DMS153 treated with DMSO at 0.1 percent for 48 hours (cell line): ENCODE data around the gene FGF1.

ENCODE experiments used
- DNase-seq: peaks from one replicate; lab custom pipeline; 2025; ENCODE audit not compliant: unreplicated experiment; lab: John Stamatoyannopoulos, UW

FGF1 gene

DNA sequence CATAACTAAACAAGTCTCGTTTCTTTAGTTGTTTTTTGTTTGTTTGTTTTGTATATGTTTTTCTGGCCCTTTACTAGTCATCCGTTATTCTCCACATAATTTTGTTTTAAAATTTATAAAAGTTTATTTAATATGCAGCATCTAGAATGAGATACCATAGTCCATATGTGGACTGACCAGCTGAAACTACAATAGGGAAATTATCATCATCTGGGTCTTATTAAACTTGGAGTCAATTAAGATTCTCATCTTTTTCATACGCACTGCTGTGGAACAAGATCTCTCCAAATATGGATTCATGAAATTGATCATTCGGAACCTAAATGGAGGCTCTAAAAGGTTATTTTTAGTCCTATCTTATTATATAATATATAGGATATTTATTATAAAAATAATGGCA, 99.3 kb downstream of the FGF1 start:
- no peak for DNase-seq

GRCh38 chr5:142585451-142585850, 100.4 kb downstream of the FGF1 start:
- no peak for DNase-seq

DNA sequence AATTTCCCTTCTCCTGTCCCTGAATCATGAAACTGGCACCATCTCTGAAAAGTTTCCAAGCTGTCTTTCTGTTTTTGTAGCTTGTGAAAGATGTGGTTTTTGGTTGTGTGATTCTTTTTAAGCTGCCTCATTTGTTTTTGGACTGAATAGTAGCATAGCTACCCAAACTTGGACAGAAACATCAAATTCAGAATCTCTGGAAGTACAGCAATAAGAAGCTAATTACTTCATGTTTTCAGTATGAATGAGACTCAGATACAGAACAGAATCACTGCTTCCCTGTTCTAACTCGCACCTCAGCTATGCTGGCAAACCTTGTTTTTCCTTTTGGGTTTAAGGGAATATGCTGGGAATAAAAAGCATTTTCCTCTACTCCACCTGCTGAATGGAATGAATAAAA, 101.0 kb downstream of the FGF1 start:
- DNase-seq: no peak

DNA sequence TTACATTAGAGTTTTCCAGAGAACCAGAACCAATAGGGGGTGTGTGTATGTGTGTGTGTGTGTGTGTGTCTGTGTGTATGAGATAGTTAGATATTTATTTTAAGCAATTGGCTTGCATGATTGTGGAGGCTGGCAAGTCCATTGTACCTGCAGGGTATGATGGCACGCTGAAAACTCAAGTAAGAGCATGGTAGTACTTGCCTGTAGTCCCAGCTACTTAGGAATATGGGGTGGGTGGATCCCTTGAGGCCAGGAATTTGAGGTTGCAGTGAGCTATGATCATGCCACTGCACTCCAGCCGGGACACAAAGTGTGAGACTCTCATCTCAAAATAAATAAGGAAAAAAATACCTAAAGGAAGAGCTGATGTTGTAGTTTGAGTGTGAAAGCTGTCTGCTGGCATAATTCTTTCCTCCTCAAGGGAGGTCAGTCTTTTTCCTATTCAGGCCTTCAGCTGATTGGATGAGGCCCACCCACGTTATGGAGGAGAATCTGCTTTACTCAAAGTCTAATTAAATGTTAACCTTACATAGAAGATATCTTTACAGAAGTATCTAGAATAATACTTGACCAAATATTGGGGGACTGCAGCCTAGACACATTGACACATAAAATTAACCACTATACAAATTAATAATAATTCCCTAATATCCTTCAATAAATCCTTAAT, 107.6 kb downstream of the FGF1 start:
- no peak for DNase-seq

DNA sequence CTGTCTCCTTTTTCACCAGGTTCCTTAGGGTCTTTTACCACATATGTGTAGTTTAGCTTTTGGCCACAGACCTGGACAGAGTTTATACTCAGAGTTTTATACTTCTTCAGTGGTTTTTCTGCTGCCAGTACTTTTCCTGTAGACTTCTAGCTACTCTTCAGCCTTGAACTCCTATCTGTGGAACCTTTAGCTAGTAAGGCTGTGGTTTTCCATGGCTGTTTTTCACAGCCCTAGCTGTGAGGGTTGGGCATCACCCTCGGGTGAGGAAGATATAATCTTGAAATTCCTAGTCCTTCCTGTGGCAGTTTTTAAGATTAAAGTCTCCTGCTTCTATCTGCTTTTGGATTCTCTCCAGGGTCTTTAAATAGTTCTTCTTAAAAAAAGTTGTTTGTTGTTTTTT, 109.1 kb downstream of the FGF1 start:
- DNase-seq: no peak

DNA sequence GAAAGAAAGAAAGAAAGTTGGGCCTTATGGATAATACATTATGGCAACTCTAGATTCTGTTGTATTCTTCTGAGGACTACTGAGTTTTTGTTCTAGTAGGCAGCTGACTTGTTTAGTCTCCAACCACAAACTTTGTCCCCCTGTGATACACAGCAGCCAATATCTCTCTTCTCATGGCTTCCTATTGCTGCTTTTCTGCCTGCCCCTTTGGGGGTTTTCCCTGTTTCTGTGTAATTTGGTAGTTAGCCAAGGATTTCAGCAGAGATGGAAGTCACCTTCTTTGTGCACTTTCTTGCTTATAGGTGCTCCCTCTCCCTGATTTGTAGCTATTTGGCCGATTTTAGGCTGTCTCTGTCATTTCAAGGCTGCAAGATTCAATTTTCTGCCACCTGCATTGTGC, 109.6 kb downstream of the FGF1 start:
- DNase-seq: no peak

- DNase-seq: no peak
Observed at GRCh38 chr5:142572006-142572405, 113.9 kb downstream of the FGF1 start.

- no peak for DNase-seq
Observed at GRCh38 chr5:142571371-142571770, 114.5 kb downstream of the FGF1 start.

- no peak for DNase-seq
Observed at GRCh38 chr5:142569905-142570304, 116.0 kb downstream of the FGF1 start.

DNA sequence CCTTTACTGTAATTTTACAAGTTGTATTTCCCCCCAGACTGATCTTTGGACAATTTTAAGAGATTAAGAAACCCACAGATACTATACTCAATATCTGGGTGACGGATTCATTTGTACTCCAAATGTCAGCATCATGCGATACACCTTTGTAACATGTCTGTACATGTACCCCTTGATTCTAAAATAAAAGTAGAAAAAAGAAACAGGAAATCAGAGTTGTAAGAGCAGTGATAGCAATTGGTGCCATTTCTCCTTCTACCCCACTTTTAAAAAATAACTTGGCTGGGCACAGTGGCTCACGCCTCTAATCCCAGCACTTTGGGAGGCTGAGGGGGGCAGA, 116.9 kb downstream of the FGF1 start:
- no peak for DNase-seq

GRCh38 chr5:142568283-142568995, 117.5 kb downstream of the FGF1 start:
- DNase-seq: no peak

DNA sequence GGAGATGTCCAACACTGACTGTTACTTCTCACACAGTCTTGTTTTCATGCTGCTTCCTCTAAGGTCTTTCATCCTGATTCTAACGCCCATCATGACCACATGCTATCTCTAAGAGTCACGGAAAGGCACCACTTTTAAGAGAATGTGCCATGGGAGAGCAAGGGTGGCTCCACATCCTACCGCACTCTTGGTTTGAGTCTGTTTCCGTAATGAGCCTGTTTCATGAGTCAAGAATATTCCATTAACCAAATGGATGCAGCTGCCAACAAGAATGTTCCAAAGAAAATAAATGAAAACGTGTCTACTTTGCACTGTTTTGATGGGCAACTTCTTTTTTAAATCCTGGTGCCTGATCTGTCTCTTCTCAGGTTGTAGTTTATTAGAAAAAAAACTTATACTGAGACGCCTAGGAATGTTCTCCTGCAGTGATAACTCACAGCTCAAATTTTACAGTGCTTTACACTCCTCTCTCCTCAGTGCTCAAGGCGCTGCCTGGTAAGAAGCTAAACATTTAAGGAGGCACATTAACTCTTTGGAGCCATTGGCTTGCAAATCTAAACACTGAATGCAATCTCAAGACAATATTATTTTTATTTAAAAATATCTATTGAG, 124.3 kb downstream of the FGF1 start:
- DNase-seq: no peak

DNA sequence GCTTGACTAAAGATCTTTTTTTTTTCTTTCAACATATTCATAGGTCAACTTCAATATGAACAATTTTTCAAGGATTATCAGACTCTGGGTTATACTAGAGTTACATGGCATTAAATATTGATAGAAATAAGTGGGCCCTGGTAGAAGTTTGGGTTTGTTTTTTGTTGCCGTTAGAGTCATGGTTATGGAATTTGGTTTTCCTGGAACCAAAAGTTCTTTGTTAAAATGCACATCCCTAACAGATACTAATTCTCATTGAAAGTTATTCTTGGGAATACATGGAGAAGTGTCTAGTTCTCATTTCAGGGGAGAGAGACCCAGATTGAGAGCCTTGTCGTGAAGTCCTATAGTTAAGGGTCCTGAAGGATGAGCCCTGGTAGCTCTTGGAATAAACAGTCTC, 124.9 kb downstream of the FGF1 start:
- DNase-seq: no peak

DNA sequence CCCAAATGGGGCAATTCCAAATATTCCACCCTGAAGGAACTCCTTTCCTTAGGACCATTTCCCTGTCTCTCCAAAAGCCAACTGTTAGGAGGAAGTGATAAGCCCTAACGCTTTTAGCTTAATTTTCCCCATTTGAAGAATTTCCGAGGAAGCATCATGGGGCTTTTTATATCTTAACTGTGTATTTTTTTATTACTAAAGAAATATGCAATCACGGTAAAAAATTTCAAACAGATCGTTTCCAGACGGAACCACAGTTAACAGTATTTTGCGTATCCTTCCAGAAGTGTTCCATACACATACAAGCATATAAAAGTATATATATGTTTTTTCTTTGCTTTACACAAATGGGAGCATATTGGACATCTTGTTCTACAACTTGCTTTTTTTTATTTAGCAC, 133.8 kb downstream of the FGF1 start:
- no peak for DNase-seq

DNA sequence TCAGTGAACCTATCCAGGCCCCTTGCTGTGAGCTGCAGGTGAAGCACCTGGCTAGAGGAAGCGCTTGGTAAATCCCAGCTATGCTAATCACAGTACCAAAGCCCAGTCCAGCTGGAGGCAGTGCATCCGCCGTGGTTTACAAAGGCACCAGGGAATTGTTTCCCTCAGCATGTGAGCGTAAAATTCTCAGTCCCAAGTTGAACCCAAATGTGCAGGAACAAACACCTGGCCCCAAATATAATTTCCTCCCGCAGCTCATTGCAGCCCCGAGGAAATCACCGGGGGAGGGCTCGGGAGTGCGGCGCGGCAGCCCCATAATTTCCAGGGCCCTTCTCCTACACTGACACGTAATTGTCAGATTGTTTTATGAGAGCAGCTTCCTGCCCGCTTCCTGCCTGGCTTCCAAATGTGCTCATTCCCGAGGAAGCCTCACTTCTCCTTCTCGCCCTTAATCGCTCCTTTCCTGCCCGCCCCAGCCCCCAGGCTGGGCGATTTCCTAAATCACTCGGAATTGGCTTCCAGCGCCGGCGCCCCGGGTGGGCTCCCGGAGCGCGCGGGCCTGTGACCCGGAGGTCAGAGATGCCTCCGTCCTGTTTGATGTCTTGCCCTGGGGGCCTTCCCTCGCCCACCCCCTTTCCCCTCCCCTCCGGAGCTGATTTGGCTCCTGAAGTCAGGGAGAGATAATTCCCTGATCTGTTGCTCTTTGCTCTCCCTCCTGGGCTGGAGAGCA, 134.4 kb downstream of the FGF1 start:
- peak; percentile 27 for DNase-seq

- no peak for DNase-seq
Observed at GRCh38 chr5:142550471-142550870, 135.4 kb downstream of the FGF1 start.

DNA sequence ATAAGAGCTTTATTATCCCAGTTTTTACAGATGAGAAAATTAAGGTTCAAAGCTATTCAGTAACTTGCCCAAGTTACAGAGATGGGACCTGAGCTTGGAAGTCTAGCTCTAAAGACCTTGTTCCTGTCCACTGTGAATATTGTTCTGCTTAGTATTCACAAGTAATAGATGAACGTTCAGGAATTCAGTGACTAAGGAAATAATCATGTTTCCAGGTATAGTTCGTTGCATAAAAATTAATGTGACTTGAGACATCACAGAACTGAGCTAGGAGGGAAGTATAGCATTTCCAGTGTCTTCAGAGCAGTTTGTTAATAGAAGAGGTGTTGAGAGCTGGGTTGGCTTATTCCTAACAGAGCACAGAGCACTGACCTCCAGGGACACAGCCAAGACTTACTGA, 136.1 kb downstream of the FGF1 start:
- DNase-seq: no peak

GRCh38 chr5:142548739-142549275, 137.1 kb downstream of the FGF1 start:
- DNase-seq: peak; percentile 70

DNA sequence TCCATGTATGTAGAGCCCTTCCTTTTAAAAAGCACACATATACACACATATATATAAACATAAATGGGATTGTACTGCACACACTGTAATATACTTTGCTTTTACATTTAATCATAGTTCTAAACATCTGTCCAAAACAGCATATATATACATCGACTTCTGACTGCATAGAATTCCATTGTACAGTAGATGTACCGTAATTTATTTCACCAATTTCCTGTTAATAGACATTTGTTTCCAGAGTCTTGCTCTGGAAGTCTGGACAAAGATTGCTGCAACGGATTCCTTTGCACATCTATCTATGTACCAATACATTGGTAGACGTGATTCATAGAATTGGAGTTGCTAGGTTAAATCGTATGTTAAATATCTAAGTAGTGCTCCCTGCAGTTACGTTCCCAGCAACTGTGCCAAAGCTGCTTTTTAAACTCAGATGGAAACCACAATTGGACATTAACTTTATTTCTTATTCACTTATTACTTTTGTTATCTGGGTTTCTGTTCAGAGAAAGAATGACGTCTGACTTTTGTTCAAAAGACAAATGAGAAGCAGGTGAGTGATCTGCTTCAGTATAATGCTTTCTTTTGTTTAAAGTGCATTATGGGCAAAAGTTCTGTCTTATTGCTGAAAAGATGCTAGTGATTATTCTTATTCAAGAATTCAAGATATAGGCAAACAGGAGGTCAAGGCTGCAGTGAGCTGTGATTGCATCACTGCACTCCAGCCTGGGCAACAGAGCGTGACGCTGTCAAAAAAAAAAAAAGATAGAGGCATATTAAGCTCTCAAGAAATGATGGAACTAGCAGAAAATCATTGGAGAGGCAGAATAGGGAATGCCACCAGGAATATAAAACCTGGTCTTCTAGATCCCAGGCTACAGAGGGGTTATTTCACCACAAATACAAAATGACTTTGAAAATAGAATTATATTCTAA, 138.2 kb downstream of the FGF1 start:
- no peak for DNase-seq

DNA sequence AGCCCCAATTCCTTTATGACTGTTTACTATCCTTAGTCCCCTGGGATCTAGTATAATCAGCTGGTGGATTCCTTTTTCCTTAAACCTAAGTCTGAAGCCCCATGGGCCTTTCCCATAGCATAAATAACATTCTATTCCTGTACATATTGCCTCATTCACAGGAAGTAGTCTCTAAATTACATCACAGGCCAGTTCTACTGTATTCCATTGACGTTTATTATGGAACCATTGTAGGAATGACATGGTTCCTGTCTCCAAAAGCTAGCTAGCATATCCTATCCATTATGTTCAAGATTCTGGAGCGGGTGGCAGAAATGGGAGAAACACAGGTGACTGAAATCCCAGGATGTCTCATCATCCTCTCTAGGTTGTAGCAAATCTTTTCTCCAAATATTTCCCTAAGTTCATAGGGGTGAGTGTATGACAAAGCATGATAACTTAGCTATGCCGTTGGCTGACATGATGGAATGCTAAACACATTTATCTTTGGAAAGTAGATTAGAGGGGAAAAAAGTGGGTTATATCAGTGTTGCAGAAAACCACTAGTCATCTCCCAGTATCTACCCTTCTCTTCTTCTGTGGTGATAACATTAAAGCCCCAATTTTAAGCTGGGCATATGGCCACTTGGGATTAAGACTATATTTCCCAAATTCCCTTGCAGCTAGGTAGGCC, 140.1 kb downstream of the FGF1 start:
- no peak for DNase-seq
